Superior temporal gyrus (tissue), 1 donor: Measurements from ENCODE around the gene FBN1.
A peak's percentile ranks its signal among the peaks of the same experiment; 100 is the strongest.

Experiments used
- DNase-seq: peaks from one replicate; pipeline ENCODE4 v3.0.0-alpha.2; 2016; ENCODE audit errors: extremely low spot score

The FBN1 gene

GRCh38 chr15:48514103-48514816, 131.2 kb downstream of the FBN1 start:
- no peak for DNase-seq

GRCh38 chr15:48510976-48511375, 134.5 kb downstream of the FBN1 start:
- DNase-seq, result no peak

- DNase-seq, result peak; percentile 70
These were observed 138.0 kb downstream of the FBN1 start for GRCh38 chr15:48507416-48508065.

GRCh38 chr15:48505067-48505466, 140.4 kb downstream of the FBN1 start:
- no peak for DNase-seq

GRCh38 chr15:48501208-48501607, 144.3 kb downstream of the FBN1 start:
- DNase-seq, result no peak

GRCh38 chr15:48500595-48500994, 144.9 kb downstream of the FBN1 start:
- no peak for DNase-seq

- DNase-seq, result no peak
These were observed 145.5 kb downstream of the FBN1 start for GRCh38 chr15:48499978-48500377.

- no peak for DNase-seq
These were observed 146.7 kb downstream of the FBN1 start for GRCh38 chr15:48498828-48499227.

GRCh38 chr15:48494631-48495030, 150.9 kb downstream of the FBN1 start:
- DNase-seq, result no peak

- no peak for DNase-seq
These were observed 151.7 kb downstream of the FBN1 start for GRCh38 chr15:48493763-48494225.

GRCh38 chr15:48493084-48493762, 152.3 kb downstream of the FBN1 start:
- no peak for DNase-seq

GRCh38 chr15:48486228-48486627, 159.3 kb downstream of the FBN1 start:
- DNase-seq, result no peak

- no peak for DNase-seq
These were observed 163.7 kb downstream of the FBN1 start for GRCh38 chr15:48481802-48482201.

GRCh38 chr15:48479751-48480150, 165.8 kb downstream of the FBN1 start:
- DNase-seq, result peak; percentile 53

GRCh38 chr15:48478581-48478980, 166.9 kb downstream of the FBN1 start:
- DNase-seq, result peak; percentile 32

GRCh38 chr15:48477795-48478360, 167.6 kb downstream of the FBN1 start:
- DNase-seq, result peak; percentile 45

GRCh38 chr15:48475600-48476395, 169.7 kb downstream of the FBN1 start:
- DNase-seq, result no peak

- DNase-seq, result no peak
These were observed 171.8 kb downstream of the FBN1 start for GRCh38 chr15:48473667-48474066.

- DNase-seq, result no peak
These were observed 172.8 kb downstream of the FBN1 start for GRCh38 chr15:48472756-48473155.

- no peak for DNase-seq
These were observed 174.4 kb downstream of the FBN1 start for GRCh38 chr15:48471073-48471472.

- no peak for DNase-seq
These were observed 175.4 kb downstream of the FBN1 start for GRCh38 chr15:48470096-48470495.

GRCh38 chr15:48469681-48470080, 175.8 kb downstream of the FBN1 start:
- DNase-seq, result no peak
